Epithelial cell of proximal tubule (primary cell): ENCODE measurements around the gene MYRIP. TPM values are rescaled to one million over a fixed set of nuclear protein-coding genes. Genes with fewer than 3 reads are reported as not detected.
"Not testable (repeated sequence)": the region's sequence is repeated elsewhere in the genome, so short reads cannot be mapped to it uniquely, and the experiment has no call there.

Experiments
- DNase-seq: peaks from one replicate; pipeline ENCODE4 v3.0.0-alpha.2; 2011; ENCODE audit warnings: low read depth
- H3K4me3 ChIP-seq: 2 replicates; pipeline ENCODE4 v1.5.1; 2011; ENCODE audit warnings: low read depth, mild to moderate bottlenecking, low read length
- total RNA-seq: library from RNA; depleted of rRNA; stranded (reverse); fragments of >200 nt; gene quantifications from 2 replicates; pipeline ENCODE4 v1.2.3, GENCODE V29; 2015
- TF ChIP-seq, protein P1 (sequence below): conservative IDR thresholded peaks from 2 replicates; pipeline ENCODE4 v1.5.1; 2012; ENCODE audit warnings: low read depth, mild to moderate bottlenecking, low read length

MYRIP gene
- total RNA-seq, 1 donor from 2014 or later: 0.12 TPM

DNA sequence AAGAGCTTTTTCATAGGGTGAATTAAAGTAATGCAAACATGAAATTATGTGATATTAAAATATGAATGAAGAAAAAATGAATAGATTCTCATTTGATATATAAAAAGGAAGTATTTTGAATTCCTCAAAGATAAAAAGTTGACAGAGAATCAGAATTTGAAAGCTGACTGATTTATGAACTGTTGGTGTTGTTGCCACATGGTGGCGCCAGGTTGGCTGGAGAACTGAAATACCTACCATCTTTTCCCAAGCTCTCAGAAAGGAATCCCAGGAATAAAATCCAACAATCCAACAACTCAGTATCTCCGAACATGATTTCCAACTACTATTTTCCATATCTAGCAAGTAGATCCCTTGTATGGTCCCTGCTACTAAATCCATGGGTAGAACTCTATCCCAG lies 3.1 kb downstream of the MYRIP start:
- TF ChIP-seq, protein P1, sequence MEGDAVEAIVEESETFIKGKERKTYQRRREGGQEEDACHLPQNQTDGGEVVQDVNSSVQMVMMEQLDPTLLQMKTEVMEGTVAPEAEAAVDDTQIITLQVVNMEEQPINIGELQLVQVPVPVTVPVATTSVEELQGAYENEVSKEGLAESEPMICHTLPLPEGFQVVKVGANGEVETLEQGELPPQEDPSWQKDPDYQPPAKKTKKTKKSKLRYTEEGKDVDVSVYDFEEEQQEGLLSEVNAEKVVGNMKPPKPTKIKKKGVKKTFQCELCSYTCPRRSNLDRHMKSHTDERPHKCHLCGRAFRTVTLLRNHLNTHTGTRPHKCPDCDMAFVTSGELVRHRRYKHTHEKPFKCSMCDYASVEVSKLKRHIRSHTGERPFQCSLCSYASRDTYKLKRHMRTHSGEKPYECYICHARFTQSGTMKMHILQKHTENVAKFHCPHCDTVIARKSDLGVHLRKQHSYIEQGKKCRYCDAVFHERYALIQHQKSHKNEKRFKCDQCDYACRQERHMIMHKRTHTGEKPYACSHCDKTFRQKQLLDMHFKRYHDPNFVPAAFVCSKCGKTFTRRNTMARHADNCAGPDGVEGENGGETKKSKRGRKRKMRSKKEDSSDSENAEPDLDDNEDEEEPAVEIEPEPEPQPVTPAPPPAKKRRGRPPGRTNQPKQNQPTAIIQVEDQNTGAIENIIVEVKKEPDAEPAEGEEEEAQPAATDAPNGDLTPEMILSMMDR: peak; percentile 76
- H3K4me3 ChIP-seq: no peak overlapping the region
- DNase-seq: no peak

DNA sequence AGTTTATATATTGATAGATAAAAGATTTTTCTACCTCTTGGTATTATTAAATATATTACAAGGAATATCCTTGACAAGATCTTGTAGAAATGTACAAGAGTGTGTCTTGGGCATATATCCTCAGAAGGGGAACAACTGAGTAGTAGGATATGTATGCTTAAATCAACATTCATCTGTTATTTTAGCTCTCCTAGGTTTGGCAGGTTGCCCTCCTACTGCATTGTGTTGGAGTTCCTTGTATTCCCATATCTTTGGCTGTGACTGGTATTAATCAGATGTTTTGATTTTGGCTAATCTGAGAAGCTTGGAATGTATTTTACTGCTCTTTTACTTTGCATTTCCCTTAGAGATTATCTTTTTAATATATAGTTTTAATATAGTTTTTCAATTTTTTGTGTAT lies 4.6 kb downstream of the MYRIP start:
- TF ChIP-seq, protein P1: no peak
- H3K4me3 ChIP-seq: no peak overlapping the region
- peak; percentile 7 for DNase-seq

DNA sequence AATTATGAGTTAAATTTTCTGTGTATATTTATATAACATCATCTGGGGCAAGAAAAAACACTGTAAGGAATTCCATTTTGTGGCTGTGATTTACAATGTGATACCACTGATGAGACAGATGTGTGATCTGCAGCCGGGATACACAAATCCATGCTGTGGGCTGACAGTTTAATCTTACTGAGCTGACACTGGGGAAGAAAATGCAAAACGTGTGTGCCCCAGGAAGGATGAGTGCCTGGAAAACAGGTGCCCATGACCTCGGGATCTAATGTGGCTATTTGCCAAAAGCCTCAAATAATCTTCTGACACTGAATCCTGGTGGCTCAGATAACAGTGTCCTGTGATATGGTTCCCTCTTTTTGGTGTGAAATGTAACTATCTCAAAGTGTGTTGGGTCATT lies 10.5 kb downstream of the MYRIP start:
- H3K4me3 ChIP-seq: no peak overlapping the region
- TF ChIP-seq, protein P1: no peak
- DNase-seq: no peak

DNA sequence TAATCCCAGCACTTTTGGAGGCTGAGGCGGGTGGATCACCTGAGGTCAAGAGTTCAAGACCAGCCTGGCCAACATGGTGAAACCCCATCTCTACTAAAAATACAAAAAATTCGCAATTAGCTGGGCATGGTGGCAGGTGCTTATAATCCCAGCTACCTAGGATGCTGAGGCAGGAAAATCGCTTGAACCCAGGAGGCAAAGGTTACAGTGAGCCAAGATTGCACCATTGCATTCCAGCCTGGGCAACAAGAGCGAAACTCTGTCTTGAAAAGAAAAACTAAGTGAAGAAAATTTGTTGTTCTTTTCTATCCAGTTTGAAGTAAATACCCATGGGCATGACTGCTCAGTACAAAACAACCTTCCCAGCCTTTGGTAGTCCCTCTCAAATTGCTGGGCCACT lies 24.4 kb downstream of the MYRIP start:
- not testable (repeated sequence) for H3K4me3 ChIP-seq, DNase-seq

DNA sequence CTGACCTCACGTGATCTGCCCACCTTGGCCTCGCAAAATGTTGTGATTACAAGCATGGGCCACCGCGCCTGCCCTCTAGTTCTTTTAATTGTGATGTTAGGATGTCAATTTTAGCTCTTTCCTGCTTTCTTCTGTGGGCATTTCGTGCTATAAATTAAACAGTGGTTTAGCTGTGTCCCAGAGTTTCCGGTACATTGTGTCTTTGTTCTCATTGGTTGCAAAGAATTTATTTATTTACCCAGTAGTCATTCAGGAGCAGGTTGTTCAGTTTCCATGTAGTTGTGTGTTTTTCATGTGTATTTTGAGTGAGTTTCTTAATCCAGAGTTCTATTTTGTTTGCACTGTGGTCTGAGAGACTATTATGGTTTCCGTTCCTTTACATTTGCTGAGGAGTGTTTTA lies 30.1 kb downstream of the MYRIP start:
- TF ChIP-seq, protein P1: no peak
- DNase-seq: no peak
- H3K4me3 ChIP-seq: no peak overlapping the region

DNA sequence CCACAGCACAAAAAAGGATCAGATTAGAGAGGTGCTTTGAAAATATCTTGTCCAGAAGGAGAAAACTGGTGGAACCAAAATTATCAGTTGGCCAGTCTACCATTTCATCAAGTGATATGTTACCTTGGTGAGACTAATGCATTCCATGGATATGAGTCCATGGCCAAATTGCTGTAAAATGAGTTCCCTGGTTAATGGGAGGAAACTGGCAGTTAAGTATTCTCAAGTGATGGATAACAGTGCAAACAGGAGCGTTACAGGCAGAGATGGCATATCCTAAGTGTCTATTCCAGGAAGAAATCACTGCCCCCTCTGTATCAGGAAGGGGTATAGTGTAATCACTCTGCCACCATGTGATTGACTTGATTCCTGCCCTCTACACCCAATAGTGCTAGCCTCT lies 34.0 kb downstream of the MYRIP start:
- TF ChIP-seq, protein P1: no peak
- no peak for DNase-seq
- H3K4me3 ChIP-seq: no peak overlapping the region

DNA sequence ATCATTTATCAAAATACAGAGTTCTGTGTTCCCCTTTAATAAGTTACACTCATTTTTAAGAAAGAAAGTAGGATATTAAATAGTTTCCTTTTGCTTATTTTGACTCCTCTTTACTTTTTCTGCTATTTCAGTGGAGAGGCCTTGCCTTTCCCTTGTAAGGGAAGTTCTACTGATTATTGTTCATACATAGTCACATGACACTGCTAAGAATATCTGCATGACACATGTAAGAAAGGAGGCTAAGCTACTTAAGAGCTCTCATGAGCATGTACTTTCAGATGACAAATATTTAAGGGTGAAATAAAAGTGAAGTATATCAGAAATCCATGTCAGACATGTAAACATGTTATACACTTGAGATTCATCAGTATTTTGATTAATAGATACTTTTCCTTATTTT lies 39.0 kb downstream of the MYRIP start:
- DNase-seq: no peak
- TF ChIP-seq, protein P1: no peak
- no peak overlapping the region for H3K4me3 ChIP-seq

DNA sequence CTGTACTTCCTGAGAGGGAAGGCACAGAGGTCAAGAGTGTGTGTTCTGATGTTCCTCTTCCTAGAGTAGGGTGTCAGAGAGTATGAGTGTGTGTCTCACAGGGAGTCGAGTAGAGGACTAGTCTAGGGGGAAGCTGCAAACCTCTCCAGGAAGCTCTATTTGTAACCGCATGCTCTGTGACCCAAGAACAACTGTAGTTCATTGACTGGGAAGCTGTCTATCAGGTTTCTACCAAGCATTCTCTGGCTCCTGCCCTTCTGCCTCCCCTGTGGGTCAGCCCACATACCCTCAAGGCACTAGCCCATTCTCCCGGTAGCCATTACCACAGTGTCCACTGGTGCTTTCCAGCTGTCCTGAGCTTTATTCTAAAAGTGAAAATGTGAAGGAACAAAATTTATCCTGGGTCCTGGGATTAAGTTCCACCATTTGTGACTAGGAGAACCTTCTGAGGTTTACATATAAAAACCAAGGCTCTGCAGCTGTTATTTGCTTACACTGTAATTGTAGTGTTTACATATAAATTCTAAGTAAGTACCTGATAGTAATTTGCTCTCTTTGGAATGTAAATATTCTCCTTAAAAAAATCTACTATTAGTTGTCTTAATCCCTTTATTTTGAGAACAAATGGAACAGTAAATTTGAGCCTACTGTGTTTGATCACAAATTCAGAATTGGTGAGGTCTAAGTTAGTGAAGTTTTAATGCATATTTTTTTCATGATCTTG lies 40.7 kb downstream of the MYRIP start:
- no peak for DNase-seq
- TF ChIP-seq, protein P1: no peak
- H3K4me3 ChIP-seq: no peak overlapping the region
